Mesenchymal stem cell (in vitro differentiated cells and primary cell): ENCODE data around the gene SRSF4.

Experiments used
- DNase-seq: peaks from one replicate; pipeline ENCODE4 v3.0.0-alpha.2; 2013
- H2AFZ ChIP-seq: one replicate; pipeline ENCODE4 v1.6.1; 2013; ENCODE audit warnings: low read depth, mild to moderate bottlenecking, control low read depth, inconsistent platforms, low read length, moderate library complexity
- H2AK5ac ChIP-seq: 2 replicates; pipeline ENCODE4 v1.6.1; 2013; ENCODE audit warnings: low read length, moderate library complexity, mild to moderate bottlenecking, inconsistent platforms; ENCODE audit not compliant: severe bottlenecking
- H2BK120ac ChIP-seq: one replicate; pipeline ENCODE4 v1.6.1; 2013; ENCODE audit warnings: low read depth, mild to moderate bottlenecking, inconsistent platforms, low read length, moderate library complexity
- H2BK12ac ChIP-seq, 2 experiments: one replicate each; pipeline ENCODE4 v1.6.1; 2013; ENCODE audit warnings: inconsistent platforms in 2 of 2, low read length in 2 of 2, mild to moderate bottlenecking in 2 of 2, moderate library complexity in 2 of 2, control low read depth in 1 of 2
- H2BK15ac ChIP-seq: one replicate; pipeline ENCODE4 v1.6.1; 2013; ENCODE audit warnings: mild to moderate bottlenecking, low read depth, inconsistent platforms; ENCODE audit not compliant: poor library complexity, severe bottlenecking
- H2BK5ac ChIP-seq: 2 replicates; pipeline ENCODE4 v1.6.1; 2013; ENCODE audit warnings: low read depth, mild to moderate bottlenecking, low read length, control low read depth, inconsistent platforms; ENCODE audit not compliant: poor library complexity, severe bottlenecking
- H3K14ac ChIP-seq, 2 experiments: one replicate each; pipeline ENCODE4 v1.6.1; 2013; ENCODE audit warnings: inconsistent platforms in 2 of 2, low read length in 2 of 2, control low read depth in 1 of 2, mild to moderate bottlenecking in 1 of 2, moderate library complexity in 1 of 2
- H3K18ac ChIP-seq, 2 experiments: one replicate each; pipeline ENCODE4 v1.6.1; 2013; ENCODE audit warnings: inconsistent platforms in 2 of 2, low read length in 2 of 2, control low read depth in 1 of 2, low read depth in 1 of 2, mild to moderate bottlenecking in 1 of 2
- H3K23ac ChIP-seq, 2 experiments: one replicate each; pipeline ENCODE4 v1.6.1; 2013; ENCODE audit warnings: inconsistent platforms in 2 of 2, low read length in 2 of 2, mild to moderate bottlenecking in 2 of 2, moderate library complexity in 2 of 2, control low read depth in 1 of 2
- H3K27ac ChIP-seq: 2 replicates; pipeline ENCODE4 v1.5.1; 2013; ENCODE audit warnings: mild to moderate bottlenecking, moderate library complexity, low read length, control low read depth, inconsistent platforms; ENCODE audit not compliant: poor library complexity, severe bottlenecking
- H3K27me3 ChIP-seq, 2 experiments: 2 replicates each; pipeline versions ENCODE4 v1.6.1 to v1.7.0; 2013; ENCODE audit warnings: low read length in 2 of 2, mild to moderate bottlenecking in 2 of 2, moderate library complexity in 2 of 2, control low read depth in 1 of 2, inconsistent platforms in 1 of 2; ENCODE audit not compliant: control insufficient read depth in 1 of 2, insufficient read depth in 1 of 2
- H3K36me3 ChIP-seq, 2 experiments: 2 replicates each; pipeline versions ENCODE4 v1.6.1 to v1.7.0; 2013; ENCODE audit warnings: low read length in 2 of 2, control low read depth in 1 of 2, inconsistent platforms in 1 of 2, low read depth in 1 of 2, mild to moderate bottlenecking in 1 of 2; ENCODE audit not compliant: insufficient read depth in 2 of 2, control insufficient read depth in 1 of 2
- H3K4ac ChIP-seq, 2 experiments: one replicate each; pipeline ENCODE4 v1.6.1; 2013; ENCODE audit warnings: inconsistent platforms in 2 of 2, low read length in 2 of 2, mild to moderate bottlenecking in 2 of 2, moderate library complexity in 2 of 2, control low read depth in 1 of 2, low read depth in 1 of 2
- H3K4me1 ChIP-seq: 2 replicates; pipeline ENCODE4 v1.6.1; 2013; ENCODE audit warnings: low read depth, low read length, control low read depth; ENCODE audit not compliant: control insufficient read depth, insufficient read depth
- H3K4me2 ChIP-seq: 2 replicates; pipeline ENCODE4 v1.6.1; 2013; ENCODE audit warnings: low read length, mild to moderate bottlenecking, inconsistent platforms; ENCODE audit not compliant: poor library complexity, severe bottlenecking
- H3K4me3 ChIP-seq, 2 experiments: 2 replicates each; pipeline versions ENCODE4 v1.5.1 to v1.7.0; 2013; ENCODE audit warnings: low read length in 2 of 2, mild to moderate bottlenecking in 2 of 2, control low read depth in 1 of 2, low read depth in 1 of 2; ENCODE audit not compliant: insufficient read depth in 1 of 2
- H3K79me1 ChIP-seq: replicated peaks from 2 replicates; pipeline ENCODE4 v1.6.1; 2013; ENCODE audit warnings: mild to moderate bottlenecking, control low read depth, low read length, inconsistent platforms; ENCODE audit not compliant: poor library complexity, severe bottlenecking
- H3K9ac ChIP-seq: 2 replicates; pipeline ENCODE4 v1.7.0; 2013; ENCODE audit warnings: mild to moderate bottlenecking, low read length, moderate library complexity
- H3K9me3 ChIP-seq: 2 replicates; pipeline ENCODE4 v1.7.0; 2013; ENCODE audit warnings: mild to moderate bottlenecking, low read length; ENCODE audit not compliant: control insufficient read depth
- H4K8ac ChIP-seq: one replicate; pipeline ENCODE4 v1.6.1; 2013; ENCODE audit warnings: inconsistent platforms, mild to moderate bottlenecking, low read length, moderate library complexity
- H4K91ac ChIP-seq: one replicate; pipeline ENCODE4 v1.6.1; 2013; ENCODE audit warnings: mild to moderate bottlenecking, low read length, inconsistent platforms
- WGBS: methylation state at CpG from one replicate; pipeline ENCODE4 v1.1.7; 2013; ENCODE audit warnings: mixed read lengths; 5-methylcytosine and 5-hydroxymethylcytosine counted together

SRSF4 gene

GRCh38 chr1:29117381-29117780 is 64.3 kb downstream of the SRSF4 start:
- H3K9me3 ChIP-seq, result no peaks in the 10 kb centered on the region
- peaks cover 13% of the 10 kb centered on the region for H3K4me1 ChIP-seq
- H3K27ac ChIP-seq, result no peak overlapping the region
- H2AFZ ChIP-seq, result no peak overlapping the region
- H3K23ac ChIP-seq, result no peak overlapping the region
- H2BK5ac ChIP-seq, result no peak overlapping the region
- H3K27me3 ChIP-seq, result no peaks in the 10 kb centered on the region
- WGBS, result 83% methylated on average over 2 of the region's 2 CpGs
- no peak overlapping the region for H3K18ac ChIP-seq
- H3K36me3 ChIP-seq, result peaks cover 23 to 25% of the 10 kb centered on the region in 2 experiments
- no peak overlapping the region for H3K4me2 ChIP-seq
- H3K4ac ChIP-seq, result no peak overlapping the region
- no peak overlapping the region for H2BK120ac ChIP-seq
- no peak overlapping the region for H2BK12ac ChIP-seq
- no peak overlapping the region for H3K9ac ChIP-seq
- no peak overlapping the region for H3K4me3 ChIP-seq
- H4K91ac ChIP-seq, result no peak overlapping the region
- no peak for DNase-seq
- no peak overlapping the region for H2BK15ac ChIP-seq
- peaks cover 11% of the 10 kb centered on the region for H3K79me1 ChIP-seq
- H2AK5ac ChIP-seq, result no peak overlapping the region
- no peak overlapping the region for H3K14ac ChIP-seq
- no peak overlapping the region for H4K8ac ChIP-seq

- H2BK15ac ChIP-seq, result no peak overlapping the region
- no peak overlapping the region for H2AK5ac ChIP-seq
- H4K91ac ChIP-seq, result no peak overlapping the region
- no peaks in the 10 kb centered on the region for H3K79me1 ChIP-seq
- H3K9ac ChIP-seq, result no peak overlapping the region
- no peak overlapping the region for H3K4me2 ChIP-seq
- H4K8ac ChIP-seq, result no peak overlapping the region
- no CpG with 5 or more reads among the region's 1 CpG for WGBS
- H3K4me1 ChIP-seq, result no peaks in the 10 kb centered on the region
- no peak overlapping the region for H2BK5ac ChIP-seq
- no peak overlapping the region for H3K14ac ChIP-seq
- no peak overlapping the region for H3K18ac ChIP-seq
- no peak overlapping the region for H3K4ac ChIP-seq
- H3K4me3 ChIP-seq, result no peak overlapping the region
- no peak for DNase-seq
- H2BK120ac ChIP-seq, result no peak overlapping the region
- H2AFZ ChIP-seq, result no peak overlapping the region
- no peak overlapping the region for H2BK12ac ChIP-seq
- no peak overlapping the region for H3K23ac ChIP-seq
- H3K27me3 ChIP-seq, result no peaks in the 10 kb centered on the region
- no peak overlapping the region for H3K27ac ChIP-seq
- H3K36me3 ChIP-seq, result peaks cover 9 to 15% of the 10 kb centered on the region in 2 experiments
- no peaks in the 10 kb centered on the region for H3K9me3 ChIP-seq
Observed at GRCh38 chr1:29114654-29115053, 67.0 kb downstream of the SRSF4 start.

GRCh38 chr1:29113413-29114117 is 68.1 kb downstream of the SRSF4 start:
- no peak overlapping the region for H2BK120ac ChIP-seq
- no peak overlapping the region for H3K18ac ChIP-seq
- H3K27ac ChIP-seq, result no peak overlapping the region
- no peak for DNase-seq
- H3K79me1 ChIP-seq, result no peaks in the 10 kb centered on the region
- no peak overlapping the region for H3K4me3 ChIP-seq
- no peak overlapping the region for H2BK12ac ChIP-seq
- H3K4me1 ChIP-seq, result no peaks in the 10 kb centered on the region
- H3K4me2 ChIP-seq, result no peak overlapping the region
- peaks cover 4 to 17% of the 10 kb centered on the region in 2 experiments for H3K36me3 ChIP-seq
- no peak overlapping the region for H3K4ac ChIP-seq
- no peak overlapping the region for H2BK5ac ChIP-seq
- H2AFZ ChIP-seq, result no peak overlapping the region
- H4K91ac ChIP-seq, result no peak overlapping the region
- H4K8ac ChIP-seq, result no peak overlapping the region
- no peak overlapping the region for H3K14ac ChIP-seq
- 84% methylated on average over 4 of the region's 6 CpGs for WGBS
- H3K9me3 ChIP-seq, result no peaks in the 10 kb centered on the region
- H2AK5ac ChIP-seq, result no peak overlapping the region
- no peak overlapping the region for H3K9ac ChIP-seq
- H3K23ac ChIP-seq, result no peak overlapping the region
- H2BK15ac ChIP-seq, result no peak overlapping the region
- no peaks in the 10 kb centered on the region for H3K27me3 ChIP-seq

- no peak overlapping the region for H3K23ac ChIP-seq
- no peaks in the 10 kb centered on the region for H3K4me1 ChIP-seq
- H4K8ac ChIP-seq, result no peak overlapping the region
- no peak overlapping the region for H2BK12ac ChIP-seq
- no peak overlapping the region for H2AFZ ChIP-seq
- H3K4me2 ChIP-seq, result no peak overlapping the region
- H3K36me3 ChIP-seq, result peaks cover 3 to 14% of the 10 kb centered on the region in 2 experiments
- no peaks in the 10 kb centered on the region for H3K27me3 ChIP-seq
- no peak overlapping the region for H2BK120ac ChIP-seq
- no peak overlapping the region for H3K4me3 ChIP-seq
- no peak overlapping the region for H2BK5ac ChIP-seq
- H3K79me1 ChIP-seq, result no peaks in the 10 kb centered on the region
- no peak for DNase-seq
- no peak overlapping the region for H3K18ac ChIP-seq
- no peak overlapping the region for H2BK15ac ChIP-seq
- H3K27ac ChIP-seq, result no peak overlapping the region
- no peak overlapping the region for H3K14ac ChIP-seq
- H3K9me3 ChIP-seq, result no peaks in the 10 kb centered on the region
- 92% methylated on average over 7 of the region's 7 CpGs for WGBS
- no peak overlapping the region for H3K4ac ChIP-seq
- H2AK5ac ChIP-seq, result no peak overlapping the region
- H3K9ac ChIP-seq, result no peak overlapping the region
- H4K91ac ChIP-seq, result no peak overlapping the region
Observed at GRCh38 chr1:29112705-29113412, 68.8 kb downstream of the SRSF4 start.
